ENCODE results near the gene RTP1.
"Not testable (repeated sequence)": the region's sequence is repeated elsewhere in the genome, so short reads cannot be mapped to it uniquely, and the experiment has no call there.

GRCh38 chr3:187170911-187171310 is 26.4 kb upstream of the RTP1 start:
- TF ChIP-seq CTCF (IDR thresholded peaks at IDR 0.05); EP300 (IDR thresholded peaks at IDR 0.05; ENCODE audit: borderline replicate concordance in 1 of 2, low read depth in 1 of 2, low read length in 1 of 2): not testable (repeated sequence)
- TF ChIP-seq, protein P1, sequence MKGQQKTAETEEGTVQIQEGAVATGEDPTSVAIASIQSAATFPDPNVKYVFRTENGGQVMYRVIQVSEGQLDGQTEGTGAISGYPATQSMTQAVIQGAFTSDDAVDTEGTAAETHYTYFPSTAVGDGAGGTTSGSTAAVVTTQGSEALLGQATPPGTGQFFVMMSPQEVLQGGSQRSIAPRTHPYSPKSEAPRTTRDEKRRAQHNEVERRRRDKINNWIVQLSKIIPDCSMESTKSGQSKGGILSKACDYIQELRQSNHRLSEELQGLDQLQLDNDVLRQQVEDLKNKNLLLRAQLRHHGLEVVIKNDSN (IDR thresholded peaks at IDR 0.05; ENCODE audit: borderline replicate concordance, low read depth) = not testable (repeated sequence)
